GM12878 (cell line): ENCODE measurements around the gene NPC2. TPM values are rescaled to one million over a fixed set of nuclear protein-coding genes. Genes with fewer than 3 reads are reported as not detected.

Source experiments
- ATAC-seq: fragments of 200-7000 bp; cut with Tn5 transposase; 3 replicates; pipeline ENCODE4 v1.9.1; 2020; ENCODE audit warnings: mild to moderate bottlenecking, moderate library complexity
- BruUV-seq: library from RNA; stranded (reverse); fragments of 400-500 nt; replicated peaks from 2 replicates; lab custom pipeline; 2021; lab: Mats Ljungman, UMichigan
- CTCF ChIA-PET: fragments of 300-600 bp; sonication (Branson Sonifier 250); formaldehyde crosslinking; extraction: SDS; loops from one replicate; lab custom pipeline; 2021; ENCODE audit warnings: inconsistent platforms; lab: Yijun Ruan, JAX
- POLR2A ChIA-PET: fragments of 350-600 bp; formaldehyde crosslinking; extraction: SDS; loops from one replicate; lab custom pipeline; 2021; ENCODE audit warnings: inconsistent platforms; lab: Charles Lee
- RAD21 ChIA-PET: fragments of 300-600 bp; sonication (Branson Sonifier 250); formaldehyde crosslinking; loops from one replicate; lab custom pipeline; 2023; ENCODE audit warnings: antibody characterized with exemption; ENCODE audit not compliant: unreplicated experiment; lab: Charles Lee
- SMC1A ChIA-PET: fragments of 300-600 bp; sonication (Branson Sonifier 250); formaldehyde crosslinking; loops from one replicate; lab custom pipeline; 2023; ENCODE audit not compliant: unreplicated experiment, uncharacterized antibody; lab: Charles Lee
- DNase-seq: peaks from one replicate; pipeline ENCODE4 v3.0.0-alpha.2; 2011; ENCODE audit warnings: low read depth, low spot score
- FAIRE-seq: peaks from 3 replicates; lab custom pipeline; 2011; peaks lifted over from hg19 to GRCh38; lab: Jason Lieb, UNC
- H2AFZ ChIP-seq: 2 replicates; pipeline ENCODE4 v1.6.0; 2011; ENCODE audit warnings: low read depth, low read length, control low read depth; ENCODE audit not compliant: control insufficient read depth
- H3K27ac ChIP-seq: 2 replicates; pipeline ENCODE4 v1.5.1; 2011; ENCODE audit warnings: control low read depth; ENCODE audit not compliant: control insufficient read depth, insufficient read depth
- H3K27me3 ChIP-seq, 2 experiments: replicated peaks in 1 of 2; 2 replicates each; pipeline versions ENCODE4 v1.6.0 to v1.6.1; 2011; ENCODE audit warnings: low read length in 1 of 2; ENCODE audit not compliant: control insufficient read depth in 2 of 2, insufficient read depth in 2 of 2
- H3K36me3 ChIP-seq, 2 experiments: 2 replicates each; pipeline ENCODE4 v1.5.1; 2011; ENCODE audit warnings: low read length in 1 of 2; ENCODE audit not compliant: control insufficient read depth in 2 of 2, insufficient read depth in 2 of 2
- H3K4me1 ChIP-seq: 2 replicates; pipeline ENCODE4 v1.6.1; 2011; ENCODE audit warnings: mild to moderate bottlenecking, low read length, moderate library complexity, mixed read lengths; ENCODE audit not compliant: control insufficient read depth, insufficient read depth
- H3K4me2 ChIP-seq: 2 replicates; pipeline ENCODE4 v1.6.0; 2011; ENCODE audit warnings: control low read depth; ENCODE audit not compliant: control insufficient read depth, insufficient read depth
- H3K4me3 ChIP-seq: fragments of 200-600 bp; sonication (generic); 2 replicates; pipeline ENCODE4 v1.5.1; 2016
- H3K79me2 ChIP-seq: 2 replicates; pipeline ENCODE4 v1.6.0; 2011; ENCODE audit warnings: low read length; ENCODE audit not compliant: control insufficient read depth, insufficient read depth
- H3K9ac ChIP-seq: 2 replicates; pipeline ENCODE4 v1.8.0; 2011; ENCODE audit warnings: low read length, control low read depth, mixed read lengths; ENCODE audit not compliant: control insufficient read depth, insufficient read depth
- H3K9me3 ChIP-seq: replicated peaks from 3 replicates; pipeline ENCODE4 v1.5.1; 2011; ENCODE audit warnings: mild to moderate bottlenecking, low read length; ENCODE audit not compliant: control insufficient read depth, insufficient read depth
- H4K20me1 ChIP-seq: 2 replicates; pipeline ENCODE4 v1.6.0; 2011; ENCODE audit not compliant: control insufficient read depth, insufficient read depth
- ATF2 ChIP-seq: IDR thresholded peaks from 2 replicates; pipeline ENCODE4 v1.6.1; 2012; ENCODE audit warnings: low read length, inconsistent platforms
- CHD2 ChIP-seq: IDR thresholded peaks from 2 replicates; pipeline ENCODE4 v1.6.1; 2011; ENCODE audit warnings: low read depth, low read length, improper control_type of control experiment, borderline replicate concordance
- IKZF2 ChIP-seq, 2 experiments: fragments of 450-650 bp; IDR thresholded peaks; 2 replicates each; pipeline ENCODE4 v1.6.1; 2017; ENCODE audit warnings: mild to moderate bottlenecking in 2 of 2, moderate library complexity in 2 of 2
- LARP7 ChIP-seq: fragments of 450-650 bp; IDR thresholded peaks from 2 replicates; pipeline ENCODE4 v1.6.1; 2017; ENCODE audit warnings: mild to moderate bottlenecking
- PAX8 ChIP-seq: fragments of 450-650 bp; IDR thresholded peaks from 2 replicates; pipeline ENCODE4 v1.6.1; 2017; ENCODE audit warnings: mild to moderate bottlenecking, moderate library complexity
- RBBP5 ChIP-seq: fragments of 200-600 bp; sonication (generic); conservative IDR thresholded peaks from 2 replicates; pipeline ENCODE4 v1.6.1; 2016
- RCOR1 ChIP-seq: conservative IDR thresholded peaks from 2 replicates; pipeline ENCODE4 v1.6.1; 2012; ENCODE audit warnings: low read depth, low read length, improper control_type of control experiment
- RFX5 ChIP-seq: IDR thresholded peaks from 2 replicates; pipeline ENCODE4 v1.6.1; 2011; ENCODE audit warnings: low read depth, low read length, improper control_type of control experiment
- USF2 ChIP-seq: IDR thresholded peaks from 2 replicates; pipeline ENCODE4 v1.6.1; 2011; ENCODE audit warnings: low read depth, low read length, improper control_type of control experiment, borderline replicate concordance
- YY1 ChIP-seq: IDR thresholded peaks from 2 replicates; pipeline ENCODE4 v1.6.1; 2011; ENCODE audit warnings: low read depth, mild to moderate bottlenecking, low read length
- ZNF274 ChIP-seq: IDR thresholded peaks from one replicate; pipeline ENCODE4 v1.8.0; 2011; ENCODE audit not compliant: insufficient read length, insufficient read depth
- WGBS: methylation state at CpG from one replicate; pipeline ENCODE4 v1.1.6; 2016; ENCODE audit warnings: low lambda C conversion rate; ENCODE audit not compliant: insufficient replicate concordance, insufficient coverage; ENCODE audit errors: missing lambda C conversion rate; 5-methylcytosine and 5-hydroxymethylcytosine counted together
- in situ Hi-C: fragments of 300-500 bp; cut with MboI; formaldehyde crosslinking; loops from 9 replicates; pipeline ENCODE4 v1.14.3; 2018; ENCODE audit warnings: mixed read lengths
- intact Hi-C: fragments of 100-400 bp; cut with micrococcal nuclease; formaldehyde crosslinking; loops from one replicate; pipeline ENCODE4 v1.14.2; 2022; ENCODE audit not compliant: unreplicated experiment
- polyA plus RNA-seq, 11 experiments: library from polyadenylated mRNA; depleted of rRNA in 4 of 11; unstranded in 6 of 11; stranded (reverse) in 5 of 11; fragments of >200 nt; fragmentation: Nextera tagmentation in 4 of 11; fragmentation: Illumina TruSeq in 1 of 11; extraction: Ambion mirVana in 4 of 11; extraction: Trizol in 1 of 11; gene quantifications; 1 replicate in 1 of 11; 2 replicates in 10 of 11; pipeline versions ENCODE4 v1.2.1 to v1.2.3, GENCODE V29; 2011 to 2016; ENCODE audit warnings: inconsistent platforms in 2 of 11, missing spikeins in 2 of 11, low read depth in 1 of 11
- total RNA-seq, 4 experiments: library from RNA; depleted of rRNA in 3 of 4; stranded (reverse); fragments of >200 nt in 3 of 4; fragmentation: Illumina TruSeq in 1 of 4; extraction: Trizol in 1 of 4; gene quantifications; 2 replicates each; pipeline versions ENCODE4 v1.2.1 to v1.2.3, GENCODE V29; 2013 to 2021

Gene NPC2
- total and polyA plus RNA-seq, 10 of the 15 experiments (the other 5 are each of a cell fraction or from before 2014, with no cell fraction given): 29.5 to 109 (median 59.1) TPM

GRCh38 chr14:74528886-74529285, 35.8 kb upstream of the NPC2 start:
- FAIRE-seq (no peak), DNase-seq (no peak)
- RAD21 ChIA-PET: no interaction called here

GRCh38 chr14:74528406-74528805, 35.3 kb upstream of the NPC2 start:
- no peak for ATAC-seq
- Histone ChIP-seq H3K36me3 (no peaks in the 10 kb centered on the region), H3K4me3 (no peak overlapping the region), H2AFZ (no peak overlapping the region), H3K27me3 (no peaks in the 10 kb centered on the region; a peak in 1 of 4 replicates), H3K9me3 (no peaks in the 10 kb centered on the region), H4K20me1 (no peaks in the 10 kb centered on the region), H3K4me1 (peaks cover 5% of the 10 kb centered on the region), H3K79me2 (no peaks in the 10 kb centered on the region), H3K27ac (no peak overlapping the region), H3K4me2 (no peak overlapping the region), H3K9ac (no peak overlapping the region)
- no peak for FAIRE-seq
- no peak for DNase-seq
- CTCF ChIA-PET: no interaction called here
- TF ChIP-seq RBBP5 (no peak), USF2 (no peak)
- SMC1A ChIA-PET: no interaction called here
- in situ Hi-C loops: no loop called here
- no TSS peak for BruUV-seq
- RAD21 ChIA-PET: no interaction called here
- intact Hi-C loops: no loop called here
- POLR2A ChIA-PET: no interaction called here
- WGBS: 50% methylated on average over 14 of the region's 14 CpGs

More at GRCh38 chr14:74528886-74529285, 35.8 kb upstream of the NPC2 start:
- TF ChIP-seq PAX8 (no peak), CHD2 (no peak), ZNF274 (no peak), RFX5 (no peak), YY1 (no peak), ATF2 (no peak), RCOR1 (no peak), LARP7 (no peak), IKZF2 (IDR thresholded peaks at IDR 0.05) (no peak), RBBP5 (no peak)
- peaks cover 5% of the 10 kb centered on the region for H3K4me1 ChIP-seq
- no peak for ATAC-seq
- no peaks in the 10 kb centered on the region for H3K36me3 ChIP-seq
- no peaks in the 10 kb centered on the region for H3K79me2 ChIP-seq
- no peak overlapping the region for H3K9ac ChIP-seq
- CTCF ChIA-PET: no interaction called here
- H2AFZ ChIP-seq: no peak overlapping the region
- POLR2A ChIA-PET: no interaction called here
- in situ Hi-C loops: no loop called here
- H4K20me1 ChIP-seq: no peaks in the 10 kb centered on the region
- H3K27ac ChIP-seq: no peak overlapping the region
- no peaks in the 10 kb centered on the region for H3K9me3 ChIP-seq
- BruUV-seq: no TSS peak
- no peak overlapping the region for H3K4me2 ChIP-seq
- no peaks in the 10 kb centered on the region; a peak in 1 of 4 replicates for H3K27me3 ChIP-seq
- no peak overlapping the region for H3K4me3 ChIP-seq
- SMC1A ChIA-PET: no interaction called here
- 65% methylated on average over 10 of the region's 10 CpGs for WGBS
- intact Hi-C loops: no loop called here
